GM19043 (cell line): Measurements from ENCODE around the gene YDJC.
"Not testable (repeated sequence)": the region's sequence is repeated elsewhere in the genome, so short reads cannot be mapped to it uniquely, and the experiment has no call there.

ENCODE experiments used
- ATAC-seq: cut with Tn5 transposase; IDR thresholded peaks from one replicate; pipeline ENCODE4 v1.9.1; 2021; ENCODE audit warnings: low read depth; ENCODE audit not compliant: unreplicated experiment

YDJC gene, protein sequence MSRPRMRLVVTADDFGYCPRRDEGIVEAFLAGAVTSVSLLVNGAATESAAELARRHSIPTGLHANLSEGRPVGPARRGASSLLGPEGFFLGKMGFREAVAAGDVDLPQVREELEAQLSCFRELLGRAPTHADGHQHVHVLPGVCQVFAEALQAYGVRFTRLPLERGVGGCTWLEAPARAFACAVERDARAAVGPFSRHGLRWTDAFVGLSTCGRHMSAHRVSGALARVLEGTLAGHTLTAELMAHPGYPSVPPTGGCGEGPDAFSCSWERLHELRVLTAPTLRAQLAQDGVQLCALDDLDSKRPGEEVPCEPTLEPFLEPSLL

GRCh38 chr22:21629255-21630149, at the start of gene YDJC:
YDJC (minus strand) TSS chr22:21630022; CDS start chr22:21630014, 8 bp downstream.
- peak; percentile 59 for ATAC-seq

- no peak for ATAC-seq
Measured at GRCh38 chr22:21679383-21679782, 49.6 kb upstream of the YDJC start.

DNA sequence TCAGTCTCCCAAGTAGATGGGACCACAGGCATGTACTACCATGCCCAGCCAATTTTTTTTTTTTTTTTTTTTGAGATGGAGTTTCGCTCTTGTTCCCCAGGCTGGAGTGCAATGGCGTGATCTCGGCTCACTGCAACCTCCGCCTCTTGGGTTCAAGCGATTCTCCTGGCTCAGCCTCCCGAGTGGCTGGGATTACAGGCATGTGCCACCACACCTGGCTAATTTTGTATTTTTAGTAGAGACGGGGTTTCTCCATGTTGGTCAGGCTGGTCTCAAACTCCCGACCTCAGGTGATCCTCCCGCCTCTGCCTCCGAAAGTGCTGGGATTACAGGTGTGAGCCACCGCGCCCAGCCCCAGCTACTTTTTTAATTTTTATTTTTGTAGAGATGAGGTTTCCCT, 49.0 kb upstream of the YDJC start:
- ATAC-seq = not testable (repeated sequence)

- ATAC-seq = no peak
Measured at GRCh38 chr22:21677606-21678443, 48.0 kb upstream of the YDJC start.

DNA sequence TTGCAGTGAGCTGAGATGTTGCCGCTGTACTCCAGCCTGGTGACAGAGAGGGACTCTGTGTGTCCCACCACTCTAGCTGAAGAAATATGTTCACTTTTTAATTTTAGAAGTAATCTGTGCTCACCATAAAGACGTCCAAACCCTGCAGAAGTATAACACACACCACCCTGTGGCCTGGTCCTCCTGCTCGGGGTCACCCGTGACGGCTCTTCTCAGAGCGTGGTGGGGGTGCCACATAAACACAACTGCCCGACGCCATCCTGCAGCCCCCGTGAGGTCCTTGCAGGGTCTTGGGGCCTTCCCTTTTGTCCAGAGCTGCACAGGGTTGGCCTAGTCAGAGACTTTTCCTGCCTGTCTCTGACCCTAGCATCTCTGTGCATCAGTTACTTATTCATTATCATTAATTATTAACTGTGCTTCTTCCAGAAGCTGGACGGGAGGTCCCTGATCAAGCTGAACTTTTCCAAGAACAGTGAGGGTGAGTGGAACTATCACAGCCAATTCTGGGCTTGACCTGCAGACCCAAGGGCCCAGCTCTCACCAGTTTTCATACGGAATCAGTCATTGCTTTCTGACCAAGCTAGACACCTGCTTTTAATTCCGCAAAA, 44.9 kb upstream of the YDJC start:
- ATAC-seq = no peak

DNA sequence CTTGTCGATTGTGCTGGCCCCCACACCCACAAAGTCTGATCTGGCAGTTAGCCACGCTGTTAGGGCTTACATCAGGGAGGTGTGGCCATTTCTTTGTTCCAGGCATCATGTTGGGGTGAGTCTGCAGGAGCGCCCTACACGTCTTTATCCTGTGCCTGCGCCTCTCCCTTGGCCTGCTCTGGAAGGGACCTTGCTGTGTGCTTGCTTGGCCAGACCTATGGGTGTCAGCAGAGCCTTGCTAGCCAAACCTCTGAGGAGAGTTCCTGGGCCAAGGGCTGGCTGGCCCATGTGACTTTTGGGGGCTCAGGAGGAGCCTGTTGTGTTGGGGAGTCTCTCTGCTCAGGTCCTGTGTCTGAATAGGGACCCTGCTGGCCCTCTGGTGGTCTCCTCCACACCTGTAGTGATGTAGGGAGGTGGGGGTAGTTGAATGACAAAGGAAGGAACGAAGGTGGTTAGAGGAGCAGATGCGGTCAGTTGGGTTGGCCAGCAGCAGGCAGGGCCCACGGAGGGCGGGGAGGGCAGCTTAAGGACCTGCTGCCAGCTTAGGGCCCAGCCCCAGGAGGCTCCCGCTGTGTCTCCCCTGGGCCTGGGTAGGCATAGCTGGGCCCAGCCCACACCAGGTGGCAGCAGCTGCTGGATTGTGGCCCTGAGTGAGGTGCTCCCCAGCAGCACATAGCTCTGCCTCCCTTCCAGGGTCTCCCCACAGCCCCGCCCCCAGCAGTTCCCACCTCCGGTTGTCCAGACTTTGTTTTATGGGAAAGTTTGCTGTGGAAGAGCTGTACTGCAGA, 43.9 kb upstream of the YDJC start:
- no peak for ATAC-seq

GRCh38 chr22:21672107-21672629, 42.3 kb upstream of the YDJC start:
- ATAC-seq = no peak

DNA sequence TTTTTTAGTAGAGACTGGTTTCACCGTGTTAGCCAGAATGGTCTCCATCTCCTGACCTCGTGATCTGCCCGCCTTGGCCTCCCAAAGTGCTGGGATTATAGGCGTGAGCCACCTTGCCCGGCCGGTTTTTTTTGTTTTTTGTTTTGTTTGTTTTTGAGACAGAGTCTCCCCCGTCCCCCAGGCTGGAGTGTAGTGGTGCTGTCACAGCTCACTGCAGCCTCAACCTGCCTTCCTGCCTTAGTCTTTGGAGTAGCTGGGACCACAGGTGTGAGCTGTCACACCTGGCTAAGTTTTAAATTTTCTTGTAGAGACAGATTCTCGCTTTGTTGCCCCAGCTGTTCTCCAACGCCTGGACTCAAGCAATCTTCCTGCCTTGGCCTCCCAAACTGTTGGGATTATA, 39.2 kb upstream of the YDJC start:
- ATAC-seq = no peak

GRCh38 chr22:21666786-21667185, 37.0 kb upstream of the YDJC start:
- ATAC-seq = no peak

DNA sequence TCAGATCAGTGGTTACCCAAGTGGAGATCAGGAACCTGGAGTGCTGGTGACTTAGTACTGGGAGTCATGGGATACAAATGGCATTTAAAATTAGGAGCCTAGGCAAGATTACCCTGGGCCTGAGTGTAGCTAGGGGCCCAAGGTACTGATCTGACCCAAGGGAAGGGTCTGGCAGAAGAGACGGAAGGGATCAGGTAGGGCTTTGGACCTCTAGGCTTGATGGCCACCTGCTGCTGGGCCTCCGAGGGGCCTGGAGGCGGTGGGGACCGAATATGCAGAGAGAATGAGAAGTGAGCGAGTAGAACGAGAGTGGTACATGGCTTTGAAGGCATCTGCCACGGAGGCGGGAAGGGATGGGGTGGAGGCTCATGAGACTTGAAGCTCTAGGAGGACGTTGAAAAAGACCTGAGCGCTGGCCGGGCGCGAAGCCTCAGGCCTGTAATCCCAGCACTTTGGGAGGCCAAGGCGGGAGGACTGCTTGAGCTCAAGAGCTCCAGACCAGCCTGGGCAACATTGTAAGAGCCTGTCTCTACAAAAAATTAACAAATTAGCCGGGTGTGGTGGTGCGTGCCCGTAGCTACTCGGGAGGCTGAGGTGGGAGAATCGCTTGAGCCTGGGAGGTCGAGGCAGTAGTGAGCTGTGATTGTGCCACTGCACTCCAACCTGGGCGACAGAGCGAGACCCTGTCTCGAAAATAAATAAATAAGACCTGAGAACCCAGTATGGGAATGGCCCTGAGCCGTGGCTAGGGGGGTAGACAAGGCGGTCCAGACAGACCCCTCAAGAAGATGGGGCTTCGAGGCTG, 35.4 kb upstream of the YDJC start:
- no peak for ATAC-seq

DNA sequence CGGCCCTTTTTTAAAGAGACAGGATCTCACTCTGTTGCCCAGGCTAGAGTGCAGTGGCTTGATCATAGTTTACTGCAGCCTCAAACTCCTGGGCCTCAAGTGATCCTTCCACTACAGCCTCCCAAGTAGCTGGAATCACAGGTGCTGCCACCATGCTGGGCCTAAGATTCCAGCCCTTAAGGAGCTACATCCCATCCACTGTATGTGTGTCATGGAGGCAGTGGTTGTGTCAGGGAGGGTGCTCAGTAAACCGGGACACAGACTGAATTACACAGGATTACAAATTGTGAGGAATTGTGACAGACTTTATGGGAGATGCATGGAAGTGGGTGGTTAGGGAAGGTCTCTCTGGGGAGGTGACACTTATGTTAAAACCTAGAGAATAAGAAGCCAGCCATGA, 33.9 kb upstream of the YDJC start:
- no peak for ATAC-seq

GRCh38 chr22:21661991-21662390, 32.2 kb upstream of the YDJC start:
- ATAC-seq = no peak

DNA sequence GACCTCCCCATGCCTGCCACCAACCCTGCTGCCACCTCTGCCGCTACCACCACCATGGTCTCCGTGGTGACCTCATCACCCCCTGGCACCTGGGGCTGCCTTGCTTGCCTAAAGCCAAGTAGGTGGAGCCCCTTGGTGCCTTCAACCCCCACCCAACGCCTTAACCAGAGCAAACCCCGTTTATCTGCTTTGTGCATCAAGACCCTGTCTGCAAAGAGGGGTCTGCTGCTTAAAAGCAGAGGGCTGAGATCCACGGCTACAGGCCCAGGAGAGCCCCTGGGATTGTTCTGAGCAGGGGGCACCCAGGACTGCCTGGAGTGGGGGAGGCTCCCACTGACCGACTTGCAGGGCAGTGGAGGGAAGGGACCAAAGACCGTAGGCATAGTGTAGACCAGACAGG, 31.1 kb upstream of the YDJC start:
- ATAC-seq = no peak

DNA sequence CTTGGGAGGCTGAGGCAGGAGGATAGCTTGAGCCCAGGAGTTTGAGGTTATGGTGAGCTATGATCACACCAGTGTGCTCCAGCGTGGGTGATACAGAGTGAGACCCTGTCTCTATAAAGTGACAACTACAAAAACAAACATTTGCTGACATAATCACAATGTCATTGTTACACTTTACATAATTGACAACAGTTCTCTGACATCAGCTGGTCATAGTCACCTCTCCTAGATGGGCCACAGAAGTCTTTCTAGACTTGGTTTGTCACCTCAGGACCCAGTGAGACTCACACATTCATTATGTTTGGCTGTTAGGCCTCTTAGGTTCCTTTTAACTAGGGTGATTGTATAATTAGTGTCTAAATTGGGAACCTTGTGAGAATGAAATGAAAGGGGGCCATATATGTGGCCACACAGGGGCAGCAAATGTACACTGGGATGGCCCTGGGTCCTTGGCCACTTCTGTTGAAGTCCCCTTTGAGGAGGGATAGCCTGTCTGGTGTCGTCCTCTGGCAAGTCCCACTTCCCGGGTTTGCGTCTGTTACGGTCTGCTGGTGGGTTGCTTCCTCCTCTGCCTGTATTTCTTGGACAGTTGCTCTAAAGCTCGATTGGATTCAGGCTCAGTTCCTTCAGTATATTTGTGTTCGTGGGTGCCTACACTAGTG, 30.2 kb upstream of the YDJC start:
- no peak for ATAC-seq

DNA sequence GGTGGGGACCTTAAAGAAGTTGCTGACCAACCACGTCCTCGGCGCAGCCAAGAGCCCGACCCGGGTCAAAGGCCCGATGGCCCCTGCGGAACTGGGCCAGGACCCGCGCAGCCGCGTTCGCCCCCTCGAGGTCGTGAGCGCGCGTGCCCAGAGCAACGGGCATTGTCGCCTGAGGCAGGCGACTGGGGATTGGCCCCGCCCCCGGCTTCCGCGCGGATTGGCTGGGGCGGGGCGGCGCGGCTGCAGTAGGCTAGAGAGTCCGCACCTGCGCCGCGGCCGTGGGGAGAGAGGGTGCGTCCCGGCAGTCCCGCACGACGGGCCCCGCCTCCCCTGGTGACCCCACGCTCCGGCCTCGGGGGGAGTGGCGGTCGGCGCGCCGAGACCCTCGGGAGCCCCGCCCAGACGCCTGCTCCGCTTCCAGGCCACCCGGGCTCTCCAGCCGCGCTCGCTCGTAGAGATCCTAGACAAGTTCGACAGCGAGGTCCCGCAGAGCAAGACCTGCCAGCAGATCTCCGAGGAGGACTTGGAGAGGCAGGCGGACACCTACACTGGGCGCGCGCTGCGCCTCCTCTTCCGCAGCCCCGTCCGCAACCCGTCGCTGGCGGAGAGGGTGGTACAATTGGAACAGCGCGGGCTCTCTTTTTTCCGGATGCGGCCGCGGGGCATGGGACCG, 27.7 kb upstream of the YDJC start:
- peak; percentile 66 for ATAC-seq

GRCh38 chr22:21657020-21657359, 27.2 kb upstream of the YDJC start:
- ATAC-seq = no peak
